Endodermal cell (in vitro differentiated cells): ENCODE results near the gene FBL. TPM values are rescaled to one million over a fixed set of nuclear protein-coding genes. Genes with fewer than 3 reads are reported as not detected.
"Not testable (repeated sequence)": the region's sequence is repeated elsewhere in the genome, so short reads cannot be mapped to it uniquely, and the experiment has no call there.

ENCODE experiments used
- DNase-seq: peaks from one replicate; pipeline ENCODE4 v3.0.0-alpha.2; 2017
- H3K27ac ChIP-seq: 2 replicates; pipeline ENCODE4 v1.5.1; 2013; ENCODE audit warnings: mild to moderate bottlenecking, low read depth, low read length, moderate library complexity
- H3K27me3 ChIP-seq: 2 replicates; pipeline ENCODE4 v1.6.1; 2013; ENCODE audit warnings: mild to moderate bottlenecking, low read length, moderate library complexity; ENCODE audit not compliant: insufficient read depth, control insufficient read depth, poor library complexity, severe bottlenecking
- H3K36me3 ChIP-seq: 2 replicates; pipeline ENCODE4 v1.7.0; 2013; ENCODE audit warnings: mild to moderate bottlenecking, low read length, moderate library complexity; ENCODE audit not compliant: control insufficient read depth, insufficient read depth
- H3K4me1 ChIP-seq: one replicate; pipeline ENCODE4 v1.7.0; 2013; ENCODE audit warnings: low read length; ENCODE audit not compliant: control insufficient read depth, insufficient read depth
- H3K4me3 ChIP-seq: 2 replicates; pipeline ENCODE4 v1.5.1; 2013; ENCODE audit warnings: mild to moderate bottlenecking, low read length, moderate library complexity
- H3K9ac ChIP-seq: 2 replicates; pipeline ENCODE4 v1.6.1; 2013; ENCODE audit warnings: mild to moderate bottlenecking, low read length, moderate library complexity; ENCODE audit not compliant: poor library complexity, severe bottlenecking; ENCODE audit errors: extremely low read depth
- H3K9me3 ChIP-seq: 2 replicates; pipeline ENCODE4 v1.6.1; 2013; ENCODE audit warnings: mild to moderate bottlenecking, low read length, moderate library complexity; ENCODE audit not compliant: control insufficient read depth
- H3K27ac Mint-ChIP-seq: 2 replicates; pipeline ENCODE4 v1.8.0; 2020; ENCODE audit warnings: mixed read lengths
- H3K27me3 Mint-ChIP-seq: 2 replicates; pipeline ENCODE4 v1.8.0; 2021; ENCODE audit warnings: mild to moderate bottlenecking, mixed read lengths; ENCODE audit not compliant: insufficient read depth
- H3K36me3 Mint-ChIP-seq: 2 replicates; pipeline ENCODE4 v1.8.0; 2020; ENCODE audit warnings: low read depth, mixed read lengths
- H3K4me1 Mint-ChIP-seq: 2 replicates; pipeline ENCODE4 v1.8.0; 2020; ENCODE audit warnings: mixed read lengths
- H3K4me3 Mint-ChIP-seq: 2 replicates; pipeline ENCODE4 v1.8.0; 2020; ENCODE audit warnings: mild to moderate bottlenecking, moderate library complexity, mixed read lengths
- H3K9me3 Mint-ChIP-seq: 2 replicates; pipeline ENCODE4 v1.8.0; 2020; ENCODE audit warnings: mild to moderate bottlenecking, mixed read lengths
- CTCF ChIP-seq: fragments of 200-600 bp; sonication (generic); conservative IDR thresholded peaks from 2 replicates; pipeline ENCODE4 v1.5.0; 2021; ENCODE audit warnings: antibody characterized with exemption, mild to moderate bottlenecking
- WGBS, 2 experiments: methylation state at CpG; one replicate each; pipeline versions ENCODE4 v1.1.5 to v1.1.7; 2013; ENCODE audit warnings: missing lambda C conversion rate in 2 of 2, mixed read lengths in 1 of 2; ENCODE audit not compliant: insufficient coverage in 1 of 2, insufficient read length in 1 of 2; 5-methylcytosine and 5-hydroxymethylcytosine counted together
- total RNA-seq, 2 donors: library from RNA; stranded (reverse); fragmentation: NEBNext Ultra II Directional in 1 of 2; extraction: Animal tissue kit (Norgen Biotek cat#: 25700) in 1 of 2; gene quantifications; 2 replicates in 1 of 2; 3 replicates in 1 of 2; pipeline ENCODE4 v1.2.1, GENCODE V29; 2021

The FBL gene
- total RNA-seq, 2 donors from 2014 or later = 356 to 387 TPM

- Histone ChIP-seq H3K9ac (no peak overlapping the region), H3K4me3 (no peak overlapping the region), H3K27me3 (no peaks in the 10 kb centered on the region), H3K4me1 (no peaks in the 10 kb centered on the region), H3K36me3 (no peaks in the 10 kb centered on the region), H3K9me3 (peaks cover 4% of the 10 kb centered on the region), H3K27ac (no peak overlapping the region)
- Mint-ChIP-seq H3K36me3 (no peaks in the 10 kb centered on the region), H3K4me1 (no peaks in the 10 kb centered on the region), H3K9me3 (no peaks in the 10 kb centered on the region), H3K27me3 (no peaks in the 10 kb centered on the region), H3K4me3 (no peak overlapping the region), H3K27ac (no peak overlapping the region)
- TF ChIP-seq CTCF = no peak
- DNase-seq = no peak
- 94 to 97% methylated on average over 4 to 5 of the region's 5 CpGs for WGBS, 2 experiments
Measured at GRCh38 chr19:39816287-39817048, 29.7 kb downstream of the FBL start.

- H3K4me1 Mint-ChIP-seq = no peaks in the 10 kb centered on the region
Measured at GRCh38 chr19:39814595-39814994, 31.6 kb downstream of the FBL start.

DNA sequence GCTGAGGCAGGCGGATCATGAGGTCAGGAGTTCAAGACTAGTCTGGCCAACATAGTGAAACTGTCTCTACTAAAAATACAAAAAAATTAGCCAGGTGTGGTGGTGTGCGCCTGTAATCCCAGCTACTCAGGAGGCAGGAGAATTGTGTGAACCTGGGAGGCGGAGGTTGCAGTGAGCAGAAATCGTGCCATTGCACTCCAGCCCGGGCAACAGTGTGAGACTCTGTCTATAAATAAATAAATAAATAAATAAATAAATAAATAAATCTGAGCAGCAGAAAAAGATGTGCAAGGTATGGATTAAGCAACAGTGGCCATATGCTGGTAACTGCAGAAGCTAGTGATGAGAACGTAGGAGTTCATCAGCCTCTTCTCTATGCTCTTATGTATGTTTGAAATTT, 32.1 kb downstream of the FBL start:
- not testable (repeated sequence) for H3K27me3 Mint-ChIP-seq, H3K9me3 Mint-ChIP-seq, H3K4me1 Mint-ChIP-seq

More at GRCh38 chr19:39814595-39814994, 31.6 kb downstream of the FBL start:
- no peak for TF ChIP-seq CTCF
- no peaks in the 10 kb centered on the region for H3K4me1 ChIP-seq
- H3K9me3 Mint-ChIP-seq = no peaks in the 10 kb centered on the region
- H3K27ac ChIP-seq = no peak overlapping the region
- H3K4me3 Mint-ChIP-seq = no peak overlapping the region
- 93% methylated on average over 2 to 3 of the region's 3 CpGs for WGBS, 2 experiments
- no peaks in the 10 kb centered on the region for H3K36me3 Mint-ChIP-seq
- H3K27ac Mint-ChIP-seq = no peak overlapping the region
- no peaks in the 10 kb centered on the region for H3K36me3 ChIP-seq
- H3K27me3 ChIP-seq = no peaks in the 10 kb centered on the region
- no peaks in the 10 kb centered on the region for H3K27me3 Mint-ChIP-seq
- no peak for DNase-seq
- H3K9me3 ChIP-seq = no peaks in the 10 kb centered on the region
- H3K9ac ChIP-seq = no peak overlapping the region
- no peak overlapping the region for H3K4me3 ChIP-seq

More for the DNA sequence above, 32.1 kb downstream of the FBL start:
- H3K4me1 ChIP-seq, H3K9ac ChIP-seq, H3K36me3 Mint-ChIP-seq, H3K4me3 ChIP-seq, H3K27ac Mint-ChIP-seq, H3K27me3 ChIP-seq, H3K9me3 ChIP-seq, H3K4me3 Mint-ChIP-seq, DNase-seq, H3K36me3 ChIP-seq, H3K27ac ChIP-seq: not testable (repeated sequence)
- WGBS, 2 experiments = 67 to 95% methylated on average over 1 to 4 of the region's 6 CpGs
